ENCODE results near the gene MYO19. TPM values are rescaled to one million over a fixed set of nuclear protein-coding genes. Genes with fewer than 3 reads are reported as not detected.
"Not testable (repeated sequence)": the region's sequence is repeated elsewhere in the genome, so short reads cannot be mapped to it uniquely, and the experiment has no call there.

Gene MYO19
- total RNA-seq, 5 donors from 2014 or later (not counting 1 experiment from before 2014, with no cell fraction given) = 73.1 to 80.8 (median 79.4) TPM

DNA sequence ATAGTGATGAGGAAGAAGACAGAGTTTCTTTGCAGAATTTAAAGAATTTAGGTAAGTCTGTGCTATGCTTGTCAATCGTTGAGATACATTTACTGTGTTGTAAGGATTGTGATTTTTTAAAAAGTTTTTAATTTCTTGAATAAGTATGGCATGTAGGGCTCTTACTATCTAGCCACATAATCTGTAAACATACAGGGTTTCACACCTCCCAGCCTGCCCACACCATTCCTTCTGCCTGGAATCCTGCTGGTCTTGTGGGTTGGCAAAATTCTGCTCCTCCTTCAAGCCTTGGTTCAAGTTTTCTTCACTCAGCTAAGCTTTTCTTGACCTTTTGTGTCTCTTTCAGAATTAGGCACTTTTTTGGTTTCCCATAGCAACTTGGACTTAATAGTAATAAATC, 40.7 kb downstream of the MYO19 start:
- ATAC-seq (replicated peaks in 1 of 4) = no peak

DNA sequence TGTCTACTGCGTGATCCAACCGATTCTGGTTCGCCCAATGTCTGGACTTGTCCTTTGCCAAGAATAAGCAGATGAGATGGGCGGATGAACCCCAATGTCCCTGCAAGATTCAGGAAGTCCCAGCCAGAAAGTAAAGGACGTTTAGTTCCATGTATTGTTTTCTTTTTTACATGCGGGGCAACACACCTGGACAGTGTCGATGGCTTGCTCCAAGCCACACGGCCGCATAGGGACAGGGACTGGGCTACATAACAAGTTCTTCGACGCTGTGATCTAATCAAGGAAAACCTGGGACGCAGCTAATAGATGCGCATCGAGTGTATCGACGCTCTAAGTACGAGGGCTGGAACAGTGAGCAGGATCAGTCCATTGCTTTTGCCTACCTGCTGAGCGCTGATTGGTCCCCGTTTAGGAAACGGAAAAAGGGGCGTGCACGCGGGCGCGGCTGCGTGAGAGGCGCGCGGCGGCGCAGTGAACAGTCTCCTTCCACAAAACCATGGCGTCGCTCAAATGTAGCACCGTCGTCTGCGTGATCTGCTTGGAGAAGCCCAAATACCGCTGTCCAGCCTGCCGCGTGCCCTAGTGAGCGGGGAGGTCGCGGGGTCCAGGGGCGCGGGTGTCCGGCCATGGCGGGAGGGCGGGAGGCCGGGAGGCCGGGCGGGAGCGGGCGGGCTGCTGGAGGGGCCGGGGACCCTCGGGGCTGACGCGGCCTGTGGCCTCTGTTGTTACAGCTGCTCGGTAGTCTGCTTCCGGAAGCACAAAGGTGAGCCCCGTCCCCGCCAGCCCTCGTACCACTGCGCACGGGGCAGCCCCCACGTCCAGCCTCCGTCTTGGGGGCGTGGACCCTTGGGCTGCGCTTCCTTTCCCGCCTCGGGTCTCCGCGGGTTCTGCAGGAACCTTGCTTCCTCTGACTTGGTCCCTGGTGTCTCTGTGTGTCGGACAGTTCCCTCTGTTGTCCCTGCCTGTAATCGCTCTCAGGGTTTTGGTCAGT, 48.2 kb downstream of the MYO19 start, which contains the start of gene ZNHIT3:
TSS of gene ZNHIT3 (plus strand) at position 478 of the 991 bp plus-strand sequence. CDS start at position 497, 19 bp downstream.
- 1% methylated on average over 72 of the region's 73 CpGs for WGBS (ENCODE audit: insufficient coverage)
- peaks cover 16 to 47% of the 10 kb centered on the region in 2 experiments for H3K4me1 ChIP-seq (ENCODE audit: control insufficient read depth in 1 of 2, extremely low read depth in 1 of 2, insufficient read depth in 2 of 2, low read length in 2 of 2)
- Mint-ChIP-seq H3K4me1 (peaks cover 52 to 69% (median 56%) of the 10 kb centered on the region in 3 donors), H3K27me3 (peaks cover 9 to 13% of the 10 kb centered on the region in 2 donors), H3K4me3 (peak within 1 kb of the TSS; percentile 94 to 99 (median 98)), H3K9me3 (no peaks in the 10 kb centered on the region), H3K36me3 (peaks cover 13% of the 10 kb centered on the region), H3K27ac (peak within 1 kb of the TSS; percentile 96 to 98)
- no peaks in the 10 kb centered on the region for H3K9me3 ChIP-seq
- DNase-seq (peak; percentile 76 to 95 (median 90)), ATAC-seq (replicated peaks in 1 of 4) (peak; percentile 95 to 97 (median 96))
- H3K36me3 ChIP-seq (ENCODE audit: control insufficient read depth in 2 of 2, extremely low read depth in 1 of 2, insufficient read depth in 1 of 2, low read length in 1 of 2) = peaks cover 3 to 8% of the 10 kb centered on the region in 2 donors
- H3K4me3 ChIP-seq (ENCODE audit: control insufficient read depth in 1 of 2, extremely low read depth in 1 of 2, low read length in 1 of 2) = peak within 1 kb of the TSS; percentile 85 to 96
- POLR2A ChIA-PET = interaction anchor here in 1 of 2 donors (0.5 kb wide), 1 partner anchor 108 kb away, joined by 3 read pairs; no protein-coding TSS in a partner anchor
- H3K27ac ChIP-seq (ENCODE audit: low read length) = peak within 1 kb of the TSS; percentile 62
- peaks cover 6 to 17% of the 10 kb centered on the region in 2 experiments for H3K27me3 ChIP-seq (replicated peaks in 1 of 2; ENCODE audit: control insufficient read depth in 2 of 2, extremely low read depth in 1 of 2, insufficient read depth in 2 of 2, low read length in 1 of 2)
- CTCF ChIA-PET = interaction anchor here (0.6 to 0.9 kb wide), 4 partner anchors 9 to 664 kb away, joined by 3 to 4 read pairs (median 3); partner anchors contain the start of genes MYO19 (in 1 of the 2) and PIGW (in 1 of the 2)

More for the DNA sequence above, 40.7 kb downstream of the MYO19 start:
- peaks cover 41% of the 10 kb centered on the region for H3K36me3 Mint-ChIP-seq
- no peak overlapping the region for H3K4me3 Mint-ChIP-seq
- Histone ChIP-seq H3K27ac (ENCODE audit: low read length) (no peak overlapping the region), H3K4me3 (ENCODE audit: control insufficient read depth in 1 of 2, extremely low read depth in 1 of 2, low read length in 1 of 2) (no peak overlapping the region), H3K27me3 (replicated peaks in 1 of 2; ENCODE audit: control insufficient read depth in 2 of 2, extremely low read depth in 1 of 2, insufficient read depth in 2 of 2, low read length in 1 of 2) (no peaks in the 10 kb centered on the region), H3K4me1 (ENCODE audit: control insufficient read depth in 1 of 2, extremely low read depth in 1 of 2, insufficient read depth in 2 of 2, low read length in 2 of 2) (peaks cover 0 to 11% of the 10 kb centered on the region in 2 experiments), H3K36me3 (ENCODE audit: control insufficient read depth in 2 of 2, extremely low read depth in 1 of 2, insufficient read depth in 1 of 2, low read length in 1 of 2) (peaks cover 30 to 73% of the 10 kb centered on the region in 2 donors), H3K9me3 (no peaks in the 10 kb centered on the region)
- POLR2A ChIA-PET = no interaction called here
- CTCF ChIA-PET = no interaction called here
- H3K4me1 Mint-ChIP-seq = peaks cover 29 to 37% (median 37%) of the 10 kb centered on the region in 3 donors
- H3K27me3 Mint-ChIP-seq = no peaks in the 10 kb centered on the region
- no CpG with 5 or more reads among the region's 1 CpG for WGBS (ENCODE audit: insufficient coverage)
- DNase-seq = no peak
- no peaks in the 10 kb centered on the region for H3K9me3 Mint-ChIP-seq
- peak overlapping the region in 1 of 2 donors; percentile 10 for H3K27ac Mint-ChIP-seq

DNA sequence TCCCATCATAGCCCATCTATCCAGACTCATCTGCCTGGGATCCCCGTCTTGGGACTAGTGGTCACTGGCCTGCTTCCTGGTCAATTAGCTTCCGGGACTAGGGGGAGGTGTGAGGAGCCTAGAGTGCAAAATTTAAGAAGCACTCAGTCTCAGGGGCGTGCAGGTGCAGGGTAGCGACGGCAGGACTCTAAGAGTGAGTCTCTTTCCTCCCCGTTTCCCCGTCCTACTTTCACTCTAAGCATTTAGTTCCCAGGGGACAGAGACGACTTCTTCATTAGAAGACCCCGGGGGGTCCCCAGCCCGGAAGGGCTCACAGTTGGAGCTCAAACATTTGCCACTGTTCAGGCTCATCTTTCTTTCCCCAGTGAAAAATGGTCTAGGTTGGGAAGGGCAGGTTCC, 48.9 kb downstream of the MYO19 start:
- H3K9me3 Mint-ChIP-seq = no peaks in the 10 kb centered on the region
- peak overlapping the region; percentile 96 to 98 for H3K27ac Mint-ChIP-seq
- Histone ChIP-seq H3K4me3 (ENCODE audit: control insufficient read depth in 1 of 2, extremely low read depth in 1 of 2, low read length in 1 of 2) (peak overlapping the region; percentile 85 to 96), H3K9me3 (no peaks in the 10 kb centered on the region), H3K36me3 (ENCODE audit: control insufficient read depth in 2 of 2, extremely low read depth in 1 of 2, insufficient read depth in 1 of 2, low read length in 1 of 2) (peaks cover 0 to 4% of the 10 kb centered on the region in 2 donors), H3K27ac (ENCODE audit: low read length) (peak overlapping the region; percentile 62), H3K27me3 (replicated peaks in 1 of 2; ENCODE audit: control insufficient read depth in 2 of 2, extremely low read depth in 1 of 2, insufficient read depth in 2 of 2, low read length in 1 of 2) (peaks cover 6 to 21% of the 10 kb centered on the region in 2 experiments), H3K4me1 (ENCODE audit: control insufficient read depth in 1 of 2, extremely low read depth in 1 of 2, insufficient read depth in 2 of 2, low read length in 2 of 2) (peaks cover 16 to 41% of the 10 kb centered on the region in 2 experiments)
- ChIA-PET POLR2A (no interaction called here), CTCF (interaction anchor here (0.6 to 0.9 kb wide), 4 partner anchors 9 to 665 kb away, joined by 3 to 4 read pairs (median 3); partner anchors contain the start of genes MYO19 (in 1 of the 2) and PIGW (in 1 of the 2))
- ATAC-seq (replicated peaks in 1 of 4) = no peak
- H3K36me3 Mint-ChIP-seq = peaks cover 12% of the 10 kb centered on the region
- H3K4me1 Mint-ChIP-seq = peaks cover 47 to 63% (median 50%) of the 10 kb centered on the region in 3 donors
- H3K27me3 Mint-ChIP-seq = peaks cover 9 to 19% of the 10 kb centered on the region in 2 donors
- WGBS (ENCODE audit: insufficient coverage) = no CpG with 5 or more reads among the region's 10 CpGs
- peak overlapping the region; percentile 94 to 99 (median 98) for H3K4me3 Mint-ChIP-seq
- DNase-seq = no peak

DNA sequence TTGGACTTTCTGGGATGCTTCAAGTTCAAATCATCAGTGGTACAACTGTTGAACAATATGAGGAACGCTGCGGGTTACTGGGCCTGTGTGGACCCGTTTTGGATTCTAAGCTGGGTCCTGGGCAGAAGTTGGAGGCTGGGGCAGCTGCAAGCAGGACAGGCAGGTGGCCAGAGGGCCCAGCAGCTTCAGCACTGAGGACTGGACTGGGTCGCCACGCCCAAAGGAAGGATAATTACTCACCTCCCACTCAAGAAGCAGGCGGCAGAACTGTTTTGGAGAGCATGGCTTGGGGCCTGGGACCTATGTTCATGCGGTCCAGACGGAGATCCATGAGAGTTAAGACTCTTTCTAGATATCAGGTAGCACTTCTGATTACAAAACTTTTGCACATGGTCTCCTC, 49.6 kb downstream of the MYO19 start:
- no peaks in the 10 kb centered on the region for H3K9me3 Mint-ChIP-seq
- H3K4me1 Mint-ChIP-seq = peaks cover 42 to 58% (median 45%) of the 10 kb centered on the region in 3 donors
- DNase-seq (no peak), ATAC-seq (replicated peaks in 1 of 4) (no peak)
- Histone ChIP-seq H3K36me3 (ENCODE audit: control insufficient read depth in 2 of 2, extremely low read depth in 1 of 2, insufficient read depth in 1 of 2, low read length in 1 of 2) (peaks cover 0 to 4% of the 10 kb centered on the region in 2 donors), H3K27ac (ENCODE audit: low read length) (no peak overlapping the region), H3K9me3 (no peaks in the 10 kb centered on the region), H3K4me1 (ENCODE audit: control insufficient read depth in 1 of 2, extremely low read depth in 1 of 2, insufficient read depth in 2 of 2, low read length in 2 of 2) (peaks cover 16 to 39% of the 10 kb centered on the region in 2 experiments), H3K27me3 (replicated peaks in 1 of 2; ENCODE audit: control insufficient read depth in 2 of 2, extremely low read depth in 1 of 2, insufficient read depth in 2 of 2, low read length in 1 of 2) (peaks cover 6 to 23% of the 10 kb centered on the region in 2 experiments), H3K4me3 (ENCODE audit: control insufficient read depth in 1 of 2, extremely low read depth in 1 of 2, low read length in 1 of 2) (no peak overlapping the region)
- H3K36me3 Mint-ChIP-seq = peaks cover 8% of the 10 kb centered on the region
- WGBS (ENCODE audit: insufficient coverage) = 100% methylated on average over 4 of the region's 8 CpGs
- ChIA-PET CTCF (no interaction called here), POLR2A (no interaction called here)
- H3K27ac Mint-ChIP-seq = no peak overlapping the region
- peak overlapping the region; percentile 37 to 99 (median 94) for H3K4me3 Mint-ChIP-seq
- H3K27me3 Mint-ChIP-seq = peaks cover 13 to 21% of the 10 kb centered on the region in 2 donors

DNA sequence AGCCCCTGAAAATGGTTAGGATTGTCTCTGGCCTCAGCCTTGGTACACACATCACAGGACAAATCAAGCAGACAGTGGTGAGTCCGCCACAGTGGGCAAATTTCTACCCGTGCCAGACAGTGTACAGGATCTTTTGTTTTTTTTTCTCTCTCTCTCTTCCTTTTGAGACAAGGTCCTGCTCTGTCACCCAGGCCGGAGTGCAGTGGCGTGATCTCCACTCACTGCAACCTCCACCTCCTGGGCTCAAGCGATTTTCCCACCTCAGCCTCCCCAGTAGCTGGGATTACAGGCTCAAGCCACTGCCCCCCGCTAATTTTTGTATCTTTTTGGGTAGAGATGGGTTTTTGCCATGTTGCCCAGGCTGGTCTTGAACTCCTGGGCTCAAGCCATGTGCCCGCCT, 50.6 kb downstream of the MYO19 start:
- WGBS (ENCODE audit: insufficient coverage) = 85% methylated on average over 4 of the region's 7 CpGs
- H3K27me3 Mint-ChIP-seq = peaks cover 20 to 26% of the 10 kb centered on the region in 2 donors
- H3K4me1 Mint-ChIP-seq = peaks cover 33 to 48% (median 37%) of the 10 kb centered on the region in 3 donors
- Histone ChIP-seq H3K27me3 (replicated peaks in 1 of 2; ENCODE audit: control insufficient read depth in 2 of 2, extremely low read depth in 1 of 2, insufficient read depth in 2 of 2, low read length in 1 of 2) (peaks cover 6 to 25% of the 10 kb centered on the region in 2 experiments), H3K4me1 (ENCODE audit: control insufficient read depth in 1 of 2, extremely low read depth in 1 of 2, insufficient read depth in 2 of 2, low read length in 2 of 2) (peaks cover 16 to 36% of the 10 kb centered on the region in 2 experiments)
- POLR2A ChIA-PET; H3K9me3 ChIP-seq; H3K36me3 ChIP-seq (ENCODE audit: control insufficient read depth in 2 of 2, extremely low read depth in 1 of 2, insufficient read depth in 1 of 2, low read length in 1 of 2); H3K27ac ChIP-seq (ENCODE audit: low read length); DNase-seq; H3K4me3 ChIP-seq (ENCODE audit: control insufficient read depth in 1 of 2, extremely low read depth in 1 of 2, low read length in 1 of 2); ATAC-seq (replicated peaks in 1 of 4); H3K36me3 Mint-ChIP-seq; H3K9me3 Mint-ChIP-seq; H3K27ac Mint-ChIP-seq: not testable (repeated sequence)
- CTCF ChIA-PET = interaction anchor here in 1 of 2 donors (1.0 kb wide), 1 partner anchor 515 kb away, joined by 3 read pairs; no protein-coding TSS in a partner anchor
- H3K4me3 Mint-ChIP-seq = peak overlapping the region in 2 of 3 donors; percentile 55 to 78
